ES-I3 (cell line): Measurements from ENCODE around the gene TATDN3.
A peak's percentile ranks its signal among the peaks of the same experiment; 100 is the strongest.

Experiments used
- H3K36me3 ChIP-seq: 2 replicates; pipeline ENCODE4 v1.6.1; 2013; ENCODE audit warnings: mild to moderate bottlenecking, low read length, control low read depth, moderate library complexity; ENCODE audit not compliant: insufficient read depth
- H3K4me1 ChIP-seq: 2 replicates; pipeline ENCODE4 v1.6.1; 2013; ENCODE audit warnings: mild to moderate bottlenecking, control low read depth, low read length; ENCODE audit not compliant: insufficient read depth
- H3K9ac ChIP-seq: 2 replicates; pipeline ENCODE4 v1.6.1; 2013; ENCODE audit warnings: low read depth, mild to moderate bottlenecking, low read length, moderate library complexity
- H3K9me3 ChIP-seq: 2 replicates; pipeline ENCODE4 v1.6.1; 2013; ENCODE audit warnings: mild to moderate bottlenecking, low read length, moderate library complexity; ENCODE audit not compliant: control insufficient read depth, insufficient read depth

Gene TATDN3

DNA sequence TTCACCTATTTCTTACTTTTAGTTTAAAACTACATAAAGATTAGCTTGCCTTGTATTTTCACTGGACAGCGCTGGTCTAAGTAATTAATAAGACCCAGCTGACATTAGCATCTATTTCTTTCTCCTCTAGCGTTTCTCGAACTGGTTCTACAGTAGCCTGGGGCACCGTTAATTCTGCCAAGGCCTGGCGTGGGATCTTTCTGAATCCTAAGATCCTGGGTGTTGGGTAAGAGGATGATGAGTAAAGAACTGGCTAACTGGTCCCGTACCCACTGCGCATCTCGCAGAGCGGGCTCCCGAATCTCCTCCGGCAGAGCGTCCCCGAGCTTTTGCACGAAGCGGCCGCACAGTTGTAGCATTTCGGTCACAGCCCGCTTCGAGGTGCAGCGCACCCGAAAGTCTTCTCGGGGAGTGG, 426 bp upstream of the TATDN3 start:
- no peaks in the 10 kb centered on the region for H3K4me1 ChIP-seq
- no peaks in the 10 kb centered on the region for H3K9me3 ChIP-seq
- peaks cover 5% of the 10 kb centered on the region; the same call in 1 of the 2 replicates for H3K36me3 ChIP-seq
- H3K9ac ChIP-seq = peak overlapping the region; percentile 75

DNA sequence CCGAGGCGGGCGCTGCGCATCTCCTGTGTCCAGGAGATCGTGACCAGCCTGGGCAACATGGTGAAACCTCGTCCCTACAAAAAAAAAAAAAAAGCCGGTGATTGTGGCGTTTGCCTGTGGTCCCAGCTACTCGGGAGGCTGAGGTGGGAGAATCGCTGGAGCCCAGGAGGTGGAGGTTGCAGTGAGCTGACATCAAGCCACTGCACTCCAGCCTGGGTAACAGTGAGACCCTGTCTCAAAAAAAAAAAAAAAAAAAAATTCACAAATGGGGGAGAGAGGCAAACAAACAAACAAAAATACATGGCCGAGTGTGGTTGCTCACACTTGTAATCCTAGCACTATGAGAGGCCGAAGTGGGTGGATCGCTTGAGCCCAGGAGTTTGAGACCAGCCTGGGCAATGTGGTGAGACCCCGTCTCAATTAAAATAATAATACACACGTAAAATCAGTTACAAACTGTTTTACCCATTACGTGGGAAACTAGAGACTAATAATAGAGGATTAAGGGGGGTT, 758 bp downstream of the TATDN3 start:
- Histone ChIP-seq H3K9ac (peak overlapping the region; percentile 75), H3K4me1 (no peaks in the 10 kb centered on the region), H3K36me3 (peaks cover 3% of the 10 kb centered on the region; the same call in 1 of the 2 replicates), H3K9me3 (no peaks in the 10 kb centered on the region)

DNA sequence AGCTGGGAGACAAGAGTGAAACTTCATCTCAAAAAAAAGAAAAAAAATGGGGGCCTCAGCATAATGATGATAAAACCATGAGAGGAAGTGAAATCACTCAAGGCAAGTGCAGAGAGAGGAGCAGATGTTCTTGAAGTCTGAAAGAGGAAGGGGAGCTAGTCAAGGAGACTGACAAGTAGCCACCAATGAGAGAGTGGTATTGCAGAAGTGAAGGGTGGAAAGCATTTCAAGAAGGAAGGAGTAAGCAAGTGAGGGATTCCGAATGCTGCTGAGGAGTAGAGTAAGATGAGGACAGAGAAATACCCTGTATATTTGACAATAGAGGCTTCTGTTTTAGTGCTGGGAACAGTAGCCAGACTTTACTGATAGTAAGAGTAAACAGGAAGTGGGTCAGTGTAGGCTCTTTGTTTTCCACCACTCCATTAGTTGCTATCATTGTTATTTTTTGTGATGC, 2.9 kb downstream of the TATDN3 start:
- no peaks in the 10 kb centered on the region for H3K4me1 ChIP-seq
- no peaks in the 10 kb centered on the region for H3K9me3 ChIP-seq
- peaks cover 7% of the 10 kb centered on the region for H3K36me3 ChIP-seq
- H3K9ac ChIP-seq = no peak overlapping the region

DNA sequence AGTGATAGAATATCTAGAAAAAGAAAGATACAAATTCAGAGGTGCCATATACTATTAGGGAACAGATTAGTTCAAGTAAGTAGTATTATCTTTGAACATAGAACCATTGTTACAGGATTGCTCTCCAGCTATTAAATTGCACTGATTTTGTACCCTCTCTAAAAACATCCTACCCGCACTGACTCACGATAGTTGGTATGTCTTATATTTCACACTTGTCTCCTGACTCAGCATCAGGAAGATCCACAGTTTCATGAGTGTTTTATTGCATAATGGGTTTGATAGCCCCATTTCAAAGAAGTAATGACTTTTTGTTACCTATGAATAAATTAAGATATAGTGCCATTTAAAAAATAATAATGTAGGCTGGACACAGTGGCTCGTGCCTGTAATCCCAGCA, 6.0 kb downstream of the TATDN3 start:
- Histone ChIP-seq H3K36me3 (peaks cover 7% of the 10 kb centered on the region), H3K9ac (no peak overlapping the region)

DNA sequence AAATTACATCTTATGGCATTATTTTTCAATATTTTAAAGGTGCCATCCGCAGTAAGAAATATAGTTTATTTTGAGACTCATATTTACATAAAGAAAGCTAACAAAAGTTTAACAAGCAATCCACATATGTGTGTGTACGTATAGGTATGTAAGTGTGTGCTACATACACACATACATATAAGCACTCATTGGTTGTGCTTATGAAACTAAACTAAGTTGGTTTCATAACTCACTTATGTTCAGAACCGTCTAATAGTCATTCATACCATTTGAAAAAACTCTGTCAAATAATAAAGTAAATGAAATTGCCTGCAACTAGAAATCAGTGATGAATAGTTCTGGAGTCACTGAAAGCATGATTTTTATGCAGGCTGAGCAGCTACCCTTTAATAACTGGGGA, 14.1 kb downstream of the TATDN3 start:
- H3K9me3 ChIP-seq = no peaks in the 10 kb centered on the region
- peaks cover 4% of the 10 kb centered on the region for H3K36me3 ChIP-seq
- H3K4me1 ChIP-seq = no peaks in the 10 kb centered on the region
- H3K9ac ChIP-seq = no peak overlapping the region

More for the DNA sequence above, 6.0 kb downstream of the TATDN3 start:
- Histone ChIP-seq H3K4me1 (no peaks in the 10 kb centered on the region), H3K9me3 (no peaks in the 10 kb centered on the region)

DNA sequence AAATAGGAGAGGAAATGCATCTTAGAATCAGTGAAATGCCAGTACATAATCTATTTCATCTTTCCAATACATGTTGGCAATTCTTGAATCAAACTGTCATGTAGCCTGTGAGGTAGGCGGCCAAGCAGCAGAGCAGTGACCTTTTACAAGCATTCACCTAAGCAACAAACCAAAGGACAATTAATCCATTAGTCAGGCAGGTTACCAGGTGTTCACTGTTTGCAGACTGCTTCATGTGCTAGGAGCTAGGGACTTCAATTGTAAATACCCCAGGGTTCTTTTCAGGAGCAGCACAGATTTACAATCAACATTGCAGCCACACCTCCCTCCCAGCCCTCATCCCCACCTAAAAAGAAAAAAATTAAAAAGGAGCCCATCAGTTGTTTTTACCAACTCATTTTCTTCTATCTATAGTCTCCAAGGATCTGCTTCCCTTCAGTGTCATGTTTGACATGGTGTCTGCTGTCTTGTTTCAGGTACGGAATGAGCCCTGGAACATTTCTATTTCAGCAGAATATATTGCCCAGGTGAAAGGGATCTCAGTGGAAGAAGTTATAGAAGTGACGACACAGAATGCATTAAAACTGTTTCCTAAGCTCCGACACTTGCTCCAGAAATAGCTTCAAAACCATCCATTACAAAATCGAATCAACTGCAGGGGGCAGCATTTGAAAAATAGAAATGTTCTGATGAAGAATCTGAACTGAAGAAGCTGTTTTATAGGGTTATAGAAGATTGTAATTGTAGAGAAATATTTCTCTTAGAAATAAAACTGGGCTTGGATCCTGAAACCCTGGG, 23.0 kb downstream of the TATDN3 start:
- Histone ChIP-seq H3K9me3 (no peaks in the 10 kb centered on the region), H3K9ac (no peak overlapping the region), H3K4me1 (peaks cover 4% of the 10 kb centered on the region; the same call in 1 of the 2 replicates), H3K36me3 (no peaks in the 10 kb centered on the region)

DNA sequence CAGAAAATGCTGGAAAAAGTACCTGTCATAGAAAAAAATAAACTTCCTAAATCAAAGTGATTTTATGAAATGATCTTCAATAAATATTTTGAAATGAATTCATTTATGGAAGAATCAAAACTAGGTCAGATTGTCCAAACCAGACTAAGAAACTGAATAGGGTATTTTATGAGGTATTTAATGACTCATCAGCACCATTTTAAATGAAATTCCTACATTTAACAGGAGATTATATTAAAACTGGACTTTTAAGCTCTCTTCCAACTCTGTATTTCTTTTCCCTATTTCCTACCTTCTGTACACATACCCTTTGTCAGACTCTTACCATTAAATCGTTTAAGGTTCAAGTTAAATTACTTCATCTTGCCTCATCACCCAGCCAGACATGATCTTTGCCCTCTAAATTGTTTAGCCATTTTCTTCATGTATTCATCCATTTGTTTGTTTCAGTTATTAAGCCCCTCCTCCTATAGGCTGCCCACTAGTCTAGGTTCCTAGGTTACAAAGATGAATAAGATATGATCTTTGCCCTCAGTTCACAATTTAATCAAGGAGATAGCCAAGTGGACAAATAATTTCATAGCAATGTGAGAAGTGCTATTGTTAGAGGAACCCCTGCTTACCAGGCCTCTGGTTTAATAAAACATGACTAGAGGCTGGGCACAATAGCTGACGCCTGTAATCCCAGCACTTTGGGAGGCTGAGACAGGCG, 25.0 kb downstream of the TATDN3 start:
- Histone ChIP-seq H3K4me1 (peaks cover 4% of the 10 kb centered on the region; the same call in 1 of the 2 replicates), H3K9ac (no peak overlapping the region), H3K36me3 (no peaks in the 10 kb centered on the region), H3K9me3 (no peaks in the 10 kb centered on the region)

DNA sequence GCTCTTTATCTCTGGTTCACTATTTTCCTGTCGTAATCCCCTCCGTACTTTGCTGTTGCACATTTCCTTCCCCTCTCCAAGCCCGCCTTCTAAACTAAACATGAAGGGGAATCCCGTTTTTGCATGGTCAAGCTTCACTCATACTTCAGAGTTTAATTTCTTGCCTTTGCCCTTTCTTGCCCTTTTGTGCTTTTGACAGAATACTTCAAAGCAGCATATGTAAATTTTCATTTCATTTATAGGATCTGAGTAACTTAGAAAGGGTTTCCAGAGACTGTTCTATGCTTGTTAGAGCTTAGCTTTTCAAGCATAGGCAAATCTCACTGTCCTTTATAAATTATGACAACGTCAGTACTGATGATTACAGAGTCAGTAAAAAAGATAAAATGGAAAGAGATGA, 28.0 kb downstream of the TATDN3 start:
- Histone ChIP-seq H3K9me3 (no peaks in the 10 kb centered on the region), H3K4me1 (peaks cover 4% of the 10 kb centered on the region; the same call in 1 of the 2 replicates), H3K36me3 (no peaks in the 10 kb centered on the region), H3K9ac (no peak overlapping the region)

DNA sequence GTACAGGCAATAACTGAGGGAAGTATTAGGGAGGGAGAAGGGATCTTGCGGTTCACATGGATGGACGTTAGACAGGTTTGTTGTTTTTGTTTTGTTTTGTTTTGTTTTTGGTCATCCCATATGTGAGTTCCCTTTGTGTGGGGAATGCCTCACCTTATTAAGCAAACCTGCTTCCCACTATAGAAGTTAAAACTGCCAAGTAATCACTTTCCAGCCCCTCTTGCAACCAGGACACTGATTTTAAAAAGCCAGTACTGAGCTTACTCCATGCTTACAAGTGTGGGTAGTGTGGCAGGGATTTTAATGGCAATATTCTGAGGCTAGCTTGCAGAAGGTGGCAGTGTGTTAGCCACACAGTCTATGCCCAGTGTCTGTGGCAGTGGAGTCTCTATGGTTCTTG, 29.3 kb downstream of the TATDN3 start:
- H3K4me1 ChIP-seq = peaks cover 4% of the 10 kb centered on the region; the same call in 1 of the 2 replicates
- no peak overlapping the region for H3K9ac ChIP-seq
- peaks cover 10% of the 10 kb centered on the region for H3K9me3 ChIP-seq
- H3K36me3 ChIP-seq = no peaks in the 10 kb centered on the region

DNA sequence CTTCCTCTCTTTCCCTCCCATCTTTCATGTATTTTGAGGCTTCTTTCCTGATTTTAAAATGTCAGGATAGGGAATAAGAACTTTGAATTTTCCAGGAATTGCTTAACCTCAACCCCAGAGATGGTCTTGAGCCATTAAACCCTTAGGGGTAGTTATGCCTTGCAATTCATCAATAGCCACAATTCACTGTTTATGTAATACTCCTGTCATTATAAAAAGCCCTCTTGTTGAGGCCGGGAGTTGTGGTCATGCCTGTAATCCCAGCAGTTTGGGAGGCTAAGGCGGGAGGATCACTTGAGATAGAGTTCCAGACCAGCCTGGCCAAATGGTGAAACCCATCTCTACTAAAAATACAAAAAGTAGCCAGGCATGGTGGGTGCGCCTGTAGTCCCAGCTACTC, 31.3 kb downstream of the TATDN3 start:
- H3K9me3 ChIP-seq = peaks cover 17% of the 10 kb centered on the region
- H3K4me1 ChIP-seq = peaks cover 4% of the 10 kb centered on the region; the same call in 1 of the 2 replicates
- no peak overlapping the region for H3K9ac ChIP-seq
- H3K36me3 ChIP-seq = no peaks in the 10 kb centered on the region

DNA sequence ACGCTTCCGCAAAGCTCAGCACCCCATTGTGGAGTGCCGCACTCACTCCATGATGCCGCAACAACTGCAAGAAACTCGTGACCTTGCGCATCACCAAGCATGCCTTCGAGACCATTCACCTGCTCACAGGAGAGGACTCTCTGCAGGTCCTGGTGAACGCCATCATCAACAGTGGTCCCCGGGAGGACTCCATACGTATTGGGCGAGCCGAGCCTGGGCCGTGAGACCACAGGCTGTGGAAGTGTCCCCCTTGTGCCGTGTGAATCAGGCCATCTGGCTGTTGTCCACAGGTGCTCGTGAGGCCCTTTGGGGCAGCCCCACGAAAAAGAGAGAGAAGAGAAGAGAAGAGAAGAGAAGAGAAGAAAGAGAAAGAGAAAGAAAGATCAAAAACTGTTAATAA, 32.5 kb downstream of the TATDN3 start:
- Histone ChIP-seq H3K36me3 (no peaks in the 10 kb centered on the region), H3K9me3 (peaks cover 17% of the 10 kb centered on the region), H3K4me1 (peaks cover 4% of the 10 kb centered on the region; the same call in 1 of the 2 replicates), H3K9ac (no peak overlapping the region)

DNA sequence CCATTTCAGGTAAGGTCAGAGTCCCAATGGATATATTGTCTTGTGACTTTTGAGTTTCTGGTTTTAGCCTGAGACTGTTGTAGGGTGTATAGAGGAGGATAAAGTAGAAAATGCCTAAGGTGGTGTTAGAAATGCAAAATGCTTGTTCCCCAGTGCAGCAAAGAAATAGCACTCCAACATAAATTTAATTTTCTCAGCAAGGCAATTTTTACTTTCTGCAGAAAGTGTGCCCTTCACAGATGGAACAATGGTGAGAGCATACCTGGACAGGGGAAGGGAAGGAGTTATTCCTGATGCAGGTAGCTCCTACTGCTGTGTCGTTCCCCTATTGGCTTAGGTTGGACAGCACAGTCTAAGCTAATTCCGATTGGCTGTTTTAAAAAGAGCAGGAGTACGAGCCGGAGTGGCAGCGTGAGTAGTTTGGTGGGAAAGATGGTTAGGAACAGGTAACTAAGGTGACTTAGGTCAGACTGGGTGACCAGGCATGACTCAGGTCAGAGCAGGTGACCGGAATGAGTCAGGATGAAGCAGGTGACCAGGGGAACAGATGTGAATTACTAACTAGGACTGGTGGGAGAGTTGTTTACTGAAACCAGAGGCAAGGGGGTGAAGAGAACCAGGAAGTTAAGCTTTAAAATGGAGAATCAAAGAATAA, 34.2 kb downstream of the TATDN3 start:
- Histone ChIP-seq H3K36me3 (no peaks in the 10 kb centered on the region), H3K4me1 (no peaks in the 10 kb centered on the region), H3K9me3 (peaks cover 17% of the 10 kb centered on the region), H3K9ac (no peak overlapping the region)

DNA sequence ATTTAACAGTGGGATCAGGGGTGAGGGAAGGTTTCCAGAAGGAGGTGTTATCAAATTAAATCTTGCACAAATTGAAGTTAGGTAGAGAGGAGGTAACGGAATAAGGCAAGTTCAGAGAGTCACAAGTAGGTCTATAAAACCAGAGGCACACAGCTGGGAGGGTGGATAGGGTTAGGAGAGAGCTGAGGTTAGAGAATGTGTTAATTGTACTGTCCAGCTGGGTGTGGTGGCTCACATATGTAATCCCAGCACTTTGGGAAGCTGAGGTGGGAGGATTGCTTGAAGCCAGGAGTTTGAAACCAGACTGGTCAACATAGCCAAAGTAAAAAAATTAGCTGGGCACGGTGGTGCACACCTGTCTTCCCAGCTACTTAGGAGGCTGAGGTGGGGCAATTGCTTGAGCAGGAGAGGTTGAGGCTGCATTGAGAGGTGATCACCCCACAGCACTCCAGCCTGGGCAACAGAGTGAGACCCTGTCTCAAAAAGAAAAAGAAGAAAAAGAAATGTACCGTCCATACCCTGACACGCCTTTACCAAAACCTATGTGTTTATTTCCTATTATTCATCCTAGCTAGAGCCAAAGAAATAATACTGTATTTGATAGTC, 35.6 kb downstream of the TATDN3 start:
- Histone ChIP-seq H3K9me3 (peaks cover 17% of the 10 kb centered on the region), H3K9ac (no peak overlapping the region), H3K36me3 (no peaks in the 10 kb centered on the region), H3K4me1 (no peaks in the 10 kb centered on the region)

DNA sequence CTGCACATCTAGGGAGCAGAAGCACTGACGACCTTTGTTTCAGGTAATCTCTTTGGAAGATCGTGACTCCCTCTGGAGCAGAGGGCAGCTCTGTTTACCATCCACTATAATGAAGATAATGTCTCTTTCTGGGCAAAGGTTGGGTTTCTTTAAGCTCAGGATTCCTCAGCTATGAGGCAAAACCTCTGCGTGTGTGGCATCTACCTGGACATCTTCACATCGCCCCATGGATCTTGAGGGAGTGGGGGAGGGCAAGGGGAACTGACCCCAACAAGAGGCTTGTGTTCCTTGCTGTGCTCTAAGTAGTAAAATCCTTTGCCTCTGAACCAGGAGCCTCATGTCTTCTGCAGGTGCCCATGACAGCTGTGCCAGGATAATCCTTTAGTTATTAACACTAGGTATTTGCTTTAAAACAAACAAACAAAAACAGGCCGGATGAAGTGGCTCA, 36.2 kb downstream of the TATDN3 start:
- no peak overlapping the region for H3K9ac ChIP-seq
- no peaks in the 10 kb centered on the region for H3K36me3 ChIP-seq
- H3K4me1 ChIP-seq = no peaks in the 10 kb centered on the region
- peaks cover 17% of the 10 kb centered on the region for H3K9me3 ChIP-seq
